GM18526 (cell line): ENCODE data around the gene SLC25A48.

Experiments used
- POLR2A ChIP-seq: IDR thresholded peaks from 3 replicates; pipeline ENCODE4 v1.6.1; 2011; ENCODE audit not compliant: insufficient read length; ENCODE audit errors: extremely low read depth

Gene SLC25A48

GRCh38 chr5:135826221-135826525 lies 8.3 kb upstream of the SLC25A48 start:
- TF ChIP-seq POLR2A, result no peak

GRCh38 chr5:135826994-135827671 lies 7.3 kb upstream of the SLC25A48 start:
- TF ChIP-seq POLR2A, result no peak

GRCh38 chr5:135827965-135828781 lies 6.3 kb upstream of the SLC25A48 start:
- no peak for TF ChIP-seq POLR2A

GRCh38 chr5:135828782-135829127 lies 5.7 kb upstream of the SLC25A48 start:
- no peak for TF ChIP-seq POLR2A

- no peak for TF ChIP-seq POLR2A
Measured at GRCh38 chr5:135829179-135829578, 5.3 kb upstream of the SLC25A48 start.

GRCh38 chr5:135829681-135830383 lies 4.6 kb upstream of the SLC25A48 start:
- TF ChIP-seq POLR2A, result no peak

GRCh38 chr5:135830384-135830700 lies 4.1 kb upstream of the SLC25A48 start:
- no peak for TF ChIP-seq POLR2A

- TF ChIP-seq POLR2A, result no peak
Measured at GRCh38 chr5:135830876-135831275, 3.6 kb upstream of the SLC25A48 start.

GRCh38 chr5:135831439-135831838 lies 3.0 kb upstream of the SLC25A48 start:
- TF ChIP-seq POLR2A, result no peak

GRCh38 chr5:135831851-135832555 lies 2.5 kb upstream of the SLC25A48 start:
- no peak for TF ChIP-seq POLR2A

GRCh38 chr5:135832941-135833920 lies 1.2 kb upstream of the SLC25A48 start:
- TF ChIP-seq POLR2A, result no peak

- no peak for TF ChIP-seq POLR2A
Measured at GRCh38 chr5:135833961-135834638, 363 bp upstream of the SLC25A48 start.

- TF ChIP-seq POLR2A, result no peak
Measured at GRCh38 chr5:135835766-135836165, 1.3 kb downstream of the SLC25A48 start.

GRCh38 chr5:135839566-135839965 lies 5.1 kb downstream of the SLC25A48 start:
- TF ChIP-seq POLR2A, result no peak
